Retinal pigment epithelial cell (primary cell): ENCODE results near the gene HEPHL1.

Source experiments
- DNase-seq: peaks from one replicate; pipeline ENCODE4 v3.0.0-alpha.2; 2010; ENCODE audit warnings: low read depth
- H3K4me3 ChIP-seq: 2 replicates; pipeline ENCODE4 v1.5.1; 2011; ENCODE audit warnings: mild to moderate bottlenecking, low read length, control low read depth, moderate library complexity
- TF ChIP-seq, protein P1 (sequence below): conservative IDR thresholded peaks from 2 replicates; pipeline ENCODE4 v1.5.1; 2011; ENCODE audit warnings: low read depth, low read length, control low read depth, inconsistent platforms

HEPHL1 gene

DNA sequence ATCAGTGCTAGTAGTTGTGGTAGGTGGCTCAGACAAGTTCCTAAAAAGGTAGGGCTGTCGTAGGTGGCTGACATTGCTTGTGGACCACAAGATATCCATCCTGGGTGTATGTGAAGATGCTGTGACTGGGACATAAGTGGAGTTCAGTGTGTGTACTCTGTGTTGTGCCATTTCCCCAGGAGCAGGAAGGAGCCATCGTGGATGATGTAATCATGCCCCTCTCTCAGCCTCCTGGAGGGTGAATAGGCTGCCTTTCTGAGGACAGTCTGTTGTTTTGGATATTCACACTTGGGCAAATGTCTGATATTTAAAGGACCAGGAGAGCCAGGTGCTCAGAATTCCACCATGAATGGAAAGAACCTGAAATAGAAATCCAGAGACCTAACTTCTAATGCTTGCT, 2.7 kb downstream of the HEPHL1 start:
- TF ChIP-seq, protein P1, sequence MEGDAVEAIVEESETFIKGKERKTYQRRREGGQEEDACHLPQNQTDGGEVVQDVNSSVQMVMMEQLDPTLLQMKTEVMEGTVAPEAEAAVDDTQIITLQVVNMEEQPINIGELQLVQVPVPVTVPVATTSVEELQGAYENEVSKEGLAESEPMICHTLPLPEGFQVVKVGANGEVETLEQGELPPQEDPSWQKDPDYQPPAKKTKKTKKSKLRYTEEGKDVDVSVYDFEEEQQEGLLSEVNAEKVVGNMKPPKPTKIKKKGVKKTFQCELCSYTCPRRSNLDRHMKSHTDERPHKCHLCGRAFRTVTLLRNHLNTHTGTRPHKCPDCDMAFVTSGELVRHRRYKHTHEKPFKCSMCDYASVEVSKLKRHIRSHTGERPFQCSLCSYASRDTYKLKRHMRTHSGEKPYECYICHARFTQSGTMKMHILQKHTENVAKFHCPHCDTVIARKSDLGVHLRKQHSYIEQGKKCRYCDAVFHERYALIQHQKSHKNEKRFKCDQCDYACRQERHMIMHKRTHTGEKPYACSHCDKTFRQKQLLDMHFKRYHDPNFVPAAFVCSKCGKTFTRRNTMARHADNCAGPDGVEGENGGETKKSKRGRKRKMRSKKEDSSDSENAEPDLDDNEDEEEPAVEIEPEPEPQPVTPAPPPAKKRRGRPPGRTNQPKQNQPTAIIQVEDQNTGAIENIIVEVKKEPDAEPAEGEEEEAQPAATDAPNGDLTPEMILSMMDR, result no peak
- H3K4me3 ChIP-seq, result no peak overlapping the region
- DNase-seq, result no peak

DNA sequence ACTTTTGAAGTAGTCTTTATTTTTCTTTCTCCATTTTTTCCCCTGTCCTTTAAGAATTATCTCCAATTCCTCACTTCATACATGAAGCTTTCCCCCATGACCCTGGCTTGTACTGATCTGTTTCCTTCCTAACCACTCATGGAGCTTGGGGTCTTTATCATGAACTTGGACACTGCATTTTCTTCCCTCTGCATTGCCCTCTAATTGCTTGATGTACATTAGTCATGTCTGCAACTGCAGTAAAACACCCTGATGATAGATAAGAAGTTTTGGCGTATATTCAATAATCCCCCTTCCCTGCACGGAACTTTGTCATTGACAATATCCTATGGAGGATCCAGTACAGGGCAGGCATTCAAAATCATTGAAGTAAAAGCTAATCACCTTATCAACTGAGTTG, 3.4 kb downstream of the HEPHL1 start:
- TF ChIP-seq, protein P1, result no peak
- no peak overlapping the region for H3K4me3 ChIP-seq
- DNase-seq, result no peak

DNA sequence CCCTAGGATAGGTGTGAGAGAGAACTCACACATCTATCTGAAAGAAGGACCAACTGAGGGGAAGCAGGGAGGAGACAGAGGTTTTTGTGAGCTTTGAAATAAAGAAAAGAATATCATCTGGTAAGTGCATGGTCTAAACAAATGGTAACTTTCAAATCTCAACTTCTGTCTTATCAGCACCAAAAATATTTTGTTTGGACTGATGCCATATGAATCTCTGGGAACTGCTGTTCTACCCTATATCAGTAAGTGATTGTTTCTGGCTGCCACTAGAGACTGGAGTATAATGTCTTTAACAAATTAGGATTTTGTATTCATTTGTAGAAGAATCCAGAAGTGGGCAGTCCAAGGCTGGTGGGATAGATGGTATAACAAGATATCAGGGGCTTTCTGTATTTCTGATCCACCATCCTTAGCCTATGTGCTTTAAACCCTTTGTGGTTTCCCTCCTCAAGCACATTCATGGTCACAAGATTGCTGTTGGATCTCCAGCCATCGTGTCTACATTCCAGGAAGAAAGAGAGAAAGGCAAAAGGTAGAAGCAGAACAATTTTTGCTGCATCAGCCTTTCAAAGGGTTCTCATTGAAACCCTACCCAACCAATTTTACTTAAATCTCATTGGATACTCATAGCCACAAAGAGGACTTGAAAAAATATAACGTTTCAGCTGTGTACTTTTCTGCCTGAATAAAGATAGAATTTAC, 4.7 kb downstream of the HEPHL1 start:
- no peak for DNase-seq
- H3K4me3 ChIP-seq, result no peak overlapping the region
- TF ChIP-seq, protein P1, result no peak

DNA sequence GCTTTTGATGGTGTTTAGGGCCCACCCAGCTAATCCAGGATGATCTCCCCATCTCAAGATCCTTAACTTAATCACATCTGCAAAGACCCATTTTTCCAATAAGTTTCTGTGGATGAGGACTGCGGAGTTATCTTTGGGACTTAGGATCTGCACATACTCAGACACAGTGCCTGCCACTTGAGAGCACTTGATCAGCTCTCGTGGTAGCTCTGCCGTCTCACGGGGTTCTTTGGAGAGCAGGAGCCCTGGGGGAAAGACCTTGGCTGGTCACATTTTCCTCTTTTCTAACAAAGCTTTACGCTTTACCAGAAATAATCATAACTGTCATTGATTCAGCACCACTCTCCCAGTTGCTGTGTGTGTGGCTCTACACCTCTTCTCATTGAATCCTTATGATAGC, 6.1 kb downstream of the HEPHL1 start:
- DNase-seq, result no peak
- TF ChIP-seq, protein P1, result no peak
- no peak overlapping the region for H3K4me3 ChIP-seq

DNA sequence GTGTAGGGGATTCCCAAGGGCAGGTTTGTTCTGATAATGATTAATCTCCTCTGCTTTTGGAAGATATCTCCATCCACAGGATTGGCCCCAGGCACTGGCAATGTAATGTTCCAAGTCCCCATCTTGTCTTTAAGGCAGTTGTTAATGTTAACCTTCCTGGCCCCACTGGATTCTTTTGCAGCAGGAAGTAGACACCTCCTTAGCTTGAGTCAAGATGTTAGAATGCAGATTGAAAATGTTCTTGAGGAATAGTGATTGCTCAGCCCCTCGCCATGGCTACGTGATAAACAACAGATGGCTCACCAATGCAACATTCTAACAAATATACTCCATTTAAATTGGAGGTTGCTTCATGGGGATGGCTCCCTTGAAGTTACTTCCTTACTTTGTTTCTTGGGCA, 7.3 kb downstream of the HEPHL1 start:
- DNase-seq, result no peak
- TF ChIP-seq, protein P1, result no peak
- H3K4me3 ChIP-seq, result no peak overlapping the region

DNA sequence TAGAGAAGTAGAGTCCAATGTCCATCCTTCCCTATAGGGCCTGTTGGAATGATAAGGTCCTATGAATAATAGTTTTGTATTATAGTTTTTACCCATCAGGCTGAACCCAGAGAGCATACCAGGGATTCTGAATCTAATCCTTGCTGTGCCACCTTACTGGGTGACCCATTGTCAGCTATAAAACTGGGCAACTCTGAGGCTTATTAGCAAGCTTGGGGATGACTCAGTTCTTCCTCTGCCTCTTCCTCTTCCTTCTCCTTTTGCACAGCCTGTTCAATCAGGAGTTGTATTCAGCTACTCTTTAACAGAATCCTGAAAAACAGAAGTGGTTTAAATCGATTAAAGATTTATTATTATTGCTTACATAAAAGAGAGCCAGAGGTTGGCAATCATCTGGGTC, 8.9 kb downstream of the HEPHL1 start:
- TF ChIP-seq, protein P1, result no peak
- DNase-seq, result no peak
- H3K4me3 ChIP-seq, result no peak overlapping the region

DNA sequence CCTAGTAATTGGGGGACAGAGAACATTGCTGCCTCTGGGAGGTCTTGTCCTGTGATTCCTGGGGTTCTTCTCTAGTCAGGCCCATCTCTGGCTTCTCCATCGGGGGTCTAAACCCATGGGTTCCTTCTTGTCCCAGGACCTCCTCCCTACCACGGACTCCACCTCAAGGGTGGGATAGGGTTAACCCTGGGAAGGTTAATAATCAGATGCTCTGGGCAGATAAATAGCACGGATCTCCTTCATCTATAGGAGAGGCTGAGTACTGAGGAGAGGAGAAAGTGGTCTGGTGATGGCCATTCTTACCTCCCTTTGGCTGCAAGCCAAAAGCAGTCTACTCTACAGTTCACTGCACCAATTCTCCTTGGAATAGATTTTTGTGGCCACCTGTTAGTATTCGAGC, 10.5 kb downstream of the HEPHL1 start:
- H3K4me3 ChIP-seq, result no peak overlapping the region
- TF ChIP-seq, protein P1, result no peak
- no peak for DNase-seq
